DLD1 (cell line): ENCODE results near the gene ASL.
"Not testable (repeated sequence)": the region's sequence is repeated elsewhere in the genome, so short reads cannot be mapped to it uniquely, and the experiment has no call there.

ENCODE experiments used
- in situ Hi-C: cut with HindIII; loops from 2 replicates; pipeline ENCODE4 v1.10.0; 2017; ENCODE audit warnings: low sequenced_read_pairs

Gene ASL

GRCh38 chr7:66116680-66117420 is 41.2 kb downstream of the ASL start:
- in situ Hi-C loops: not testable (repeated sequence)

GRCh38 chr7:66118603-66119002 is 43.0 kb downstream of the ASL start:
- in situ Hi-C loops: no loop called here

DNA sequence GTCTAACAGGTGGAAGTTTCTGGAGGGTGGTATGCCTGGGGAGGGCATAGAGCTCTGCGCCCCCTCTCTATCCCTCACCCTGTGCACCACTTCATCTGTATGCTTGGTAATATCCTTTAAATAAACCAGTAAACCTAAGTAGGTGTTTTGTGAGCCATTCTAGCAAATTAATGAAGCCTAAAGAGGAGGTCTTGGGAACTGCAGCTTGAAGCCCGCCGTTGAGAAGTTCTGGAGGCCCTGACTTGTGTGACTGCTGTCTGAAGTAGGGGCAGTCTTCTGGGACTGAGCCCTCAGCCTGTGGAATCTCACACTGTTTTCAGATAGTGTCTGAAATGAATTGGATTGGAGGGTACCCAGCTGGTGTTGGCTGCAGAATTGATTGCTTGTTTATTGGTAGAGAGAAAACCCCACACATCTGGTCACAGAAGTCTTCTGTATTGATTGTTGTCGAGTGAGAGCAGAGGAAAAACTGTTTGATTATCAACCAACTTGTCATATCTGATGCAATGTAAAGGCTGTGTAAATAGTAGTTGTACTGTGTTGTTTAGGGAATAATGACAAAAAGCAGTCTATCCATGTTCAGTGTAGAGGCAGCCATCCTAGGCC is 43.7 kb downstream of the ASL start:
- in situ Hi-C loops: no loop called here

DNA sequence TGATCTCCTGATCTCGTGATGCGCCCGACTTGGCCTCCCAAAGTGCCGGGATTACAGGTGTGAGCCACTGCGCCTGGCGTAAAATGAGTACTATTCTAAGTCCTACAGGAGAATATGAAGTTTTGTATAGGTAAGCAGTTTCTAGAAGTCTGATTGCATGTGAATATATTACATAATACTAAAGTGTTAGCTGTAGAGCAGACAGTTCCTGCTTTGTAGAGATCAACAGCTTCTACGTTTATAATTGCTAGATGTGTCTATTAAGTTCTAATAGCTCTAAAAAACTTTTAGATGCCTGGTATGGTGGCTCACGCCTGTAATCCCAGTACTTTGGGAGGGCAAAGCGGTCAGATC is 47.5 kb downstream of the ASL start:
- in situ Hi-C loops: no loop called here

DNA sequence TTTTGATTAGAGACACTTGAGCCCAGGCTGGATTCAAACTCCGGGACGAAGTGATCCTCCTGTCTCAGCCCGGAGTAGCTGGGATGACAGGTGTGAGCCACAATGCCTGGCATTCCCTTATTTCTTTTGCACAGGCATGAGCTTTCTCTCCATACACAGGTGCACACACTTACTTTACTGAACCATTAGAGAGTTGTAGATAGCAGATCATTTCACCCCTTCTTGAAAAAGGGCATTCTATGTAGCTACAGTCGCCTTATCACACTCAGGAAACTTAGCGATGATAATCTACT is 48.9 kb downstream of the ASL start:
- in situ Hi-C loops: not testable (repeated sequence)

DNA sequence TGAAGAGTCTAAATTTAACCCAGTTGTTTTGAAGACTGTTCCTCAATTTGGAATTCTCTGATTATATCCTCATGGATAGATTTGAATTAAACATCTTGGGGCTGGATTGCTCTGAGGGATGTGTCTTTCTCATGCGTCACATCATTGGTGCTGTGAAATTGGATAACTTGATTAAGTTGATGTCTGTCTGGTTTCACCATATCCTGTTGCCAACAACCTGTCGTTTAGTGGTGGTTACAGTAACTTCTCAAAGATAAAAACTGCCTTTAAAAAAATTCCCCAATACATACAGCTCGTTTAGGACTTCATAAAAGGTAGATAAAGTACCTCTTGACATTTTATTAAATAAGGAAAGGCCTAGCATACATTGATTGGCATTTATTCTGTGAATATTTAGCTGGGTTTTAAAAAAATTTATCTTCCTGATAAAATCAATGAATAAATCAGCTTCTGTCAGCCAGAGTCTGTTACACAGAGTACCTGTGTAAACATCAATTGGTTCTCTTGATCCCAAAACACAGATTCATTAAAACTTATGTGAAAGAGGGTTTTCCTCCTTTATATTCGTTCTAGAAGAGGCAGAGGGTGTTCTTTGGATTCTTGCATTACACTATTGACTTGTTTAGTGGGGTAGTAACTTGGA is 49.6 kb downstream of the ASL start:
- in situ Hi-C loops: no loop called here

DNA sequence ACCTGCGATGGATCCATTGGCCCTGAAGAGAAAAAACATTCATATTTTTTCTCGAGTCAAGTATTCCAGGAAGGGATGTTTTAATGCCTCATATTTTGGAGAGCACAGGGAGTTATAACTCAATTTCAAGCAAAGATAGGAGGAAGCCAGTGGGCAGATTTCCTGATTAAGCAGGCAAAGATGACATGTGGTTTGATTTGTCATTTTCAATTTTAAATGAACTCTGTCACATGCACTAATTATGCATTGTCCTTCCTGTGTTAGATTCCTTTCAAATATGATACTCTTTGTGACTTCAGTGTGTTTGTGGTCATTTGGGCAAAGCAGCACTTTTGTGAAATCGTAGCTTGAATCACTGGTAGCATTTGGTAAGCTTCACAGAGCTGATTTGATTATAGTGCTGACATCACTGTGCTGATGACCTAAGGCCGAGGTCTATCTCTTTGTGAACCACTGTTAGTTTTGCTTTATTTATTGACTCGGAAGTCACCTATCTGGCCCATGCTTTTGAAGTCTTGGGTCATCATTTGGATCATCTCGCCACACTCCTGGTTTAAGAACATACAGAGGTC is 50.2 kb downstream of the ASL start:
- in situ Hi-C loops: not testable (repeated sequence)

DNA sequence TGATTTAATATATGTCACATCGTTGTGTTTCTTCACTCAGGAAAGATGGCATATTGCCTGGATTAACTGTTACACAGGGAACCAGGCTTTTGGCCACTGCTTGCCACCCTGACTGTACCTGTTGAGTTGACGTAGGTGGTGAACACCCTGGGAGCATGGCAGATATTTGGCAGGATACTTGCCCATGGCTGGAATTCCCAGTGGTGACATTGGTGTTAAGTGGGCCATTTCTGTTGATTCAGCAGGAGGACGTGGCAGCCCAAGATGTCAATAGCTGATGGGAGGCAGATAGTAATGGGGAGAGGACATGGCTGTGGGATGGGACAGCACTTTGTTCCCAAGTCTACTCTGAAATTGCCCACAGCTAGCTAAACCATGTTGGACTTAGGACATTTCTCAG is 51.6 kb downstream of the ASL start:
- in situ Hi-C loops: not testable (repeated sequence)

- in situ Hi-C loops: no loop called here
Measured at GRCh38 chr7:66138994-66139752, 63.6 kb downstream of the ASL start.

GRCh38 chr7:66140924-66141323 is 65.3 kb downstream of the ASL start:
- in situ Hi-C loops: no loop called here

DNA sequence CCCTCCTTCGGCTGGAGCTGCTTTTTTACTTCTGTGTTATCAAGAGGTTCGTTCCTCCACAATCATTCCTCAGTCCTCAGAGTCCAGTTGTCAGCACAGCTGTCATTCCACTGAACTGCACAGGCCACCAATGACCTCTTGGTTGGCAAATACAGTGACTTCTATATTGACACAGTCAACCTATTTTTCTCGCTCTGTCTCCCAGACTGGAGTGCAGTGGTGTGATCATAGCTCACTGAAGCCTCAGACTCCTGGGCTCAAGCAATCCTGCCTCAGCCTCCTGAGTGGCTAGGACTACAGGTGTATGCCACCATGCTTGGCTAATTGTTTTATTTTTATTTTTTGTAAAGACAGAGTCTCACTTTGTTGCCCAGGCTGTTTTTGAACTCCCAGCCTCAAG is 66.7 kb downstream of the ASL start:
- in situ Hi-C loops: no loop called here

DNA sequence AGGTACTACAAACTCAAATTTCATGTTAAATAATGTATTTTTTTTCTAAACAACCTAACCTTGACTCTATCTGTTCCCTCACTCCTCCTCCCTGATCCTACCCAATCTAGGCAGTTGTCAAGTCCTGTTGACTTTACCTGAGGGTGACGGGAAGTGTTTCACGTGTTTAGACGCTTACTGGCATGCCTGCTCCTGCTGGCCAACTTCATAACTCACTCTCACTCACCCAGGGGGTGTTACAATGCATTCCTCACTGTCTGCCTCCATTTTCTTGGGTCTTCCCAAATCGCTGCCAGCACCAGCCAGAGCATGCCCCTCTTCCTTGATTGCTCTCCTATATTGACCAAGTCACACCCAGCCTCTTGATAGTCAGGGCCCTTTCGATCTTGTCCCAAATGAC is 67.4 kb downstream of the ASL start:
- in situ Hi-C loops: no loop called here
